NCI-H345 treated with DMSO at 0.1 percent for 48 hours (cell line): ENCODE results near the gene SAP30BP.

Experiments
- DNase-seq: peaks from one replicate; lab custom pipeline; 2025; ENCODE audit not compliant: unreplicated experiment; lab: John Stamatoyannopoulos, UW

Gene SAP30BP

DNA sequence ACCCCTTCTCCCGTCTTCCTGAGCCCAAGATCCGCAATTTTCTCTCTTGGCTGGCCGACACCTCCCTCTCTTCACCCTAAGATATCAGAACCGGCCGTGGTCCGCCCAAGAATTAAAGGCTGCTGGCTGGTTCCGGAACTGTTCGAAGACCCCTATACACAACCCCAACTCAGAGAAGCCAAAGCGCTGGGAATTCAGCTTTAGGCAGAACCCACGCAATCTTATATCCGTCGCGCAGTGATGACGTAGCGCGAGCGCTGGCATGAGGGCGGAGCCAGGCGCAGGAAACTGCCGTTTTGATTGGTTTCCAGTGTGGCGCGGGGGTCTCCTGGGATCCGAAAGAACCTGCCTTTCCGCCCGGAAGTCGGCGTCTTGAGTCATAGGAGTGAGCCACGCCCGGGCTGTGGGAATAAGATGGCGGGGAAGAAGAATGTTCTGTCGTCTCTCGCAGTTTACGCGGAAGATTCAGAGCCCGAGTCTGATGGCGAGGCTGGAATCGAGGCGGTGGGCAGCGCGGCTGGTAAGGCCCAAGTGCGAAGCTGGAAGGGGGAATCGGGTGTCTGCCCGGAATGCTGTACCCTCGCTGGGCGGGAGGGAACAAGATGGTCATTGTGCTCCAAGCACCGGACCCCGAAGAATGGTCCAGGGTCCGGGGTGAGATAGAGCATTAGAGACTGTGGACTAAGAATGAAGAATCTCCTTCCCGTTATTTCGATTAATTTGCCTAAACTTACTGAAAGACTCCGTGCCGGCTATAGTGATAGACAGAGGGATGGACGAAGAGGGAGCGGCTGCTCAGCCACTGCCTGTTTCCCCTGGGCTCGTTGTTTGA, at the start of gene SAP30BP, which contains the start of gene RECQL5:
Gene SAP30BP, plus strand, starts transcription at position 380 of the 832 bp plus-strand sequence. Its CDS starts 35 bp downstream, at position 415.
Gene RECQL5, minus strand, starts transcription at position 196 of the 832 bp plus-strand sequence. CDS start 597 bp downstream, outside the sequence.
- DNase-seq = peak; percentile 96

GRCh38 chr17:75617675-75618074, 49.5 kb upstream of the SAP30BP start:
- no peak for DNase-seq

GRCh38 chr17:75619506-75620431, 47.4 kb upstream of the SAP30BP start:
- no peak for DNase-seq

GRCh38 chr17:75621489-75621888, 45.6 kb upstream of the SAP30BP start:
- no peak for DNase-seq

GRCh38 chr17:75622076-75622475, 45.1 kb upstream of the SAP30BP start:
- no peak for DNase-seq

GRCh38 chr17:75622771-75623273, 44.3 kb upstream of the SAP30BP start:
- no peak for DNase-seq

GRCh38 chr17:75623386-75623785, 43.8 kb upstream of the SAP30BP start:
- no peak for DNase-seq

- DNase-seq = no peak
Observed at GRCh38 chr17:75624021-75624420, 43.1 kb upstream of the SAP30BP start.

DNA sequence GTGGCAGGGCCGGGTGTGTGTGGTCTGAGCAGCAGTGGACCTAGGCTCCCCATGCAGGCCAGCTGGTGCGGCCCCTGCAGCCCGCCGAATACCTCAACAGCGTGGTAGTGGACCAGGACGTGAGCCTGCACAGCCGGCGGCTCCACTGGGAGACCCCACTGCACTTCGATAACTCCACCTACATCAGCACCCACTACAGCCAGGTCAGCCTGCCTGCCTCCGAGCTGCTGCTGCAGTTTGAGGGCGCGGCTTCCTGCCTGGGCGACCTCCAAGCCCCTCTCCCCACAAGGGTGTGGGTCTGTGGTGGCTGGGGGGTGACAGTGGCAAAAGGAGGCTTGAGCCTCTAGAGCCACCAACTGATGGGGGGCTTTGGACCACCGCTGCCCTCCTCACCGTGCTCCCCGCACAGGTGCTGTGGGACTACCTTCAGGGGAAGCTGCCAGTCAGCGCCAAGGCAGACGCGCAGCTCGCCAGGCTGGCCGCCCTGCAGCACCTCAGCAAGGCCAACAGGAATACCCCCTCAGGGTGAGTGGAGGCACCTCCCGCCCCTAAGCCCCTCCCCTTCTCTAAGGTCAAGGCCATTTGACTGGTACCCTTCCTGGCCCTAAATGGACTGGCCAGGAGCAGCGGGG, 42.3 kb upstream of the SAP30BP start:
- DNase-seq = no peak

- DNase-seq = no peak
Observed at GRCh38 chr17:75625813-75626486, 41.2 kb upstream of the SAP30BP start.

DNA sequence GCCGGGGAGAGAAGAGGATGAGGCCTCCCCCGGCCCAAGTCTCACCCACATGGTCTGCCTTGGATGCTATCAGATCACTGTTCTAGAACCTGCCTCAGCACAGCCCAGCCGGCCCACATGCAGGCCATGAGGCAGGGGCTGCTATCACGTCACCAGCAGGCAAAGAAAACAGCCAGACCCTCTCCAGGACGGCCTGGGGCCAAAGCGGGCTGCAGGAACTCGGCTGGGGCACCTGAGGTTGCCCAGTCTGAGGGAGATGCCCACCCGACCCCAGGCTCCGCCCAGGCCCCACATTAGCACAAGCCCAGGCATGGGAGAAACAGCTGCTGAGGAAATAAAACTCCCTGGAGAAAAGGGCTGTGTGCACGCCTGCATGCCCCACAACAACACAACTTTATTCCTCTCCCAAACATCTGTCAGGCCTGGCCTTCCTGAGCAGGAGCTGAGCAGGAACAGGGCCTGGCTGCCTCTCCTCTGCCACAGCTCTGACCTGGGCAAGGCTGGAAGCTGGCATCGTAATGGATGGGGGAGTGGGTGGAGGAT, 40.6 kb upstream of the SAP30BP start:
- no peak for DNase-seq

GRCh38 chr17:75627094-75627493, 40.0 kb upstream of the SAP30BP start:
- DNase-seq = no peak

- DNase-seq = no peak
Observed at GRCh38 chr17:75628425-75628824, 38.7 kb upstream of the SAP30BP start.

DNA sequence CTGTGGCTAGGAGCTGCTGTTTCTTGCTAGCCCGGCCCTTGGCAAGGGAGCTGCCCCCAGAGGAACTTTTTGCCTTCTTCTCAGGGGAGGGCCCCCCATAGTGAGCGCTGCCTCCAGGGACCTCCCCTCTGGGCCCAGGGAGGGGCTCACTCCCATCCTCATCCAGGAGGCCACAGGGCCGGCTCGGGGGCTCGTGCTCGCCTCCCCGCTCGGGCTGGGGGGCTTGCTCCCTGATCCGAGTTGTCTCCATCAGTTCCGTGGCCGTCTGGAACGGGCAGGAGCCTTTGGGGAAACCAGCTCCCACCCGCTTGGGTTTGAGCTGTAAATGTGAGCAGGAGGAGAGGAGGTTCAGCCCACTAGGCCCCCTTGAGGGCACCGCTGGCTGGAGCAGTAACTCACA, 38.0 kb upstream of the SAP30BP start:
- no peak for DNase-seq

DNA sequence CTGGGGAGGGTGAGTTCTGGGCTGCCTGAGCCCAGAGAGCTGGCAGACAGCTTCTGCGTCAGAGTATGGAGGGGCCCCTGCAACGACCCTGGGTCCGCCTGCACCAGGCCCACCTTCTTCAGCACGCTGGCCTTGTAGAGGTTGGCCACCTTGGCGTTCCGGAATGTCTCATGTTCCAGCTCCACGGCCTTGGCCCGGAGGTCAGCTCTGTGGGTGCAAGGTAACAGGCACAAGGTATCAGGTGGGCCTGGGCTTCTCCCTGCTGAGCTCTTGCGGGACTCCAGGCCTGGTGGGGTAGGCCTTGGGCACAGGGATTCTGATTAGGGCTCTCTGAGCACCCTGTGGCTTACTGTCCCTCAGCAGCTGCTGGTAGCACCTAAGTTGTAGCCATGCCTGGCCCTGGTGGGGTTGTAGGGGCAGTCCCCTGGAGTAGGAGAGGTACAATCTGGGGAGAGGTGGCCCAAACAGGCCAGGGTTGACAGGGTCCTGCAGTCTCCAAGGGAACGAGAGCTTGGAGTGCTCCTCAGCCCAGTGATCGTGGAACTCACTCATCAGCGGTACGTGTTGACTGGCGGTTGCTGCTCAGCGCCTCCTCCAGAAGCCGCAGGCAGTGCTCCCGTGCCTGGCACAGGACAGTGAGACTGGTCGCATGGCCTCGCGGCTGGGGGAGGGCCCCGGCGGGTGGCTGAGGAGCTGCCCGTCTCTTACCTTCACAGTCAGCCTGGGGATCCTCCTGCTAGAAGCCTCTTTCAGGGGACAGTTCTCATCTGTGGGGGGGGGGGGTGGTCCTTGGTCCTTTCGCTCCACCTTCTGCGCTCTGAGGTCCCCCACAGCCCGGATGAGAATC, 36.8 kb upstream of the SAP30BP start:
- DNase-seq = no peak

DNA sequence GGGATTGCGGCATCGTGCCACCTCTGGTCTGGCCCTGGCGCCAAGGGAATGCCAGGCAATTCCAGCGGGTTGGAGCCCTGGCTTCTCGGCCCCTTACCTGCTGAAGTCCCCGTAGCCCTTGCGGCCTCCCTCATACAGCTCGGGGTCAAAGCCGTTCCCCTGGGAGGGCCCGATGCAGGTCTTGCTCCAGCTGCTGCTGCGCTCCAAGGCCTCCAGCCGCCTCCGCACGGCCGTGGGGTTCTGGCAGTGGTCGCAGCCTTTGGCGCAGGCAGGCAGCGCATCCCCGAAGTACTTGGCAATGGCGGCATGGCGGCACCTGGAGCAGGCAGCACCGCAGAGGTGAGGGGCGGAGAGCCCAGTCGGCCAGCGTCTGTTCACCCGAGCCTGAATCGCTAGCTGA, 35.8 kb upstream of the SAP30BP start:
- no peak for DNase-seq

GRCh38 chr17:75632428-75632827, 34.7 kb upstream of the SAP30BP start:
- DNase-seq = no peak

DNA sequence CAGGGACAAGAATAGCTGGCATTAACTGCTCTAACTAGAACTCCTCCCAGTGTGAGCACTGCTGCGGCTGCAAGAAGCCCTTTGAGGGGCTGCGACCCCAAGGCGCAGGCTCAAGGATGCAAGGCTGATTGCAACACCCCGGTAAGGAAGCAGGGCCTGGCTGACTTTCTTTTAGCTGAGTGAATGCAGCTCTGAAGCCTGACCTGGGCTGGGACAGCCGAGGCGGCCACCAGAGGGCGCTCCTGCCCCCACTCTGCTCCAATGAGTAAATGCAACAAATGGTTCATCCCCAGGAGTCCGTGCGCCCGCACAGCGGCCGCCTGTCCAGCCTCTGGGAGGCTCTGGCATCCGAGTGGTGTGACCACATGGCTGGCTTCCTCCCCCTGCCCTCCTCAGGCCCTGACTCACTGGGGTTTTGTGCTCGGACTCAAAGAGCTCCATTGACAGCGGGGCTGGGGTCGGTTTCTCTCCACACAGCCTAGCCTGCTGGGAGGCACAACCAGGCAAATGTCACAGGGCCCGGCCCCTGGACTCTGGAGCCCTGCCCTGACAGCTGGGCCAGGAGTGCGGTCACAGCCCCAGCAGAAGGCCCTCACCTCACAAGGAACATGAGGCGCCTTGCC, 34.2 kb upstream of the SAP30BP start, which contains the start of gene SMIM5:
Gene SMIM5, plus strand, starts transcription at position 572 of the 623 bp plus-strand sequence. CDS start 6,768 bp downstream, outside the sequence.
- peak; percentile 43 for DNase-seq
